DND-41 (cell line): Measurements from ENCODE around the gene ZNF780B.

Experiments
- ATAC-seq: fragments of 200-7000 bp; cut with Tn5 transposase; 3 replicates; pipeline ENCODE4 v1.9.1; 2021; ENCODE audit warnings: low read depth; ENCODE audit not compliant: insufficient read depth
- DNase-seq: peaks from one replicate; pipeline ENCODE4 v3.0.0-alpha.2; 2020
- H2AFZ ChIP-seq: 2 replicates; pipeline ENCODE4 v1.6.0; 2012; ENCODE audit warnings: low read depth, low read length
- H3K27ac ChIP-seq: 2 replicates; pipeline ENCODE4 v1.5.1; 2012; ENCODE audit warnings: low read length, inconsistent platforms
- H3K27me3 ChIP-seq: fragments of 200-600 bp; sonication (generic); 2 replicates; pipeline ENCODE4 v1.6.0; 2012; ENCODE audit warnings: low read length, mild to moderate bottlenecking, inconsistent platforms; ENCODE audit not compliant: insufficient read depth, poor library complexity
- H3K36me3 ChIP-seq: 2 replicates; pipeline ENCODE4 v1.5.1; 2012; ENCODE audit warnings: low read length, inconsistent platforms; ENCODE audit not compliant: insufficient read depth
- H3K4me1 ChIP-seq: 2 replicates; pipeline ENCODE4 v1.5.1; 2012; ENCODE audit warnings: mild to moderate bottlenecking, low read length; ENCODE audit not compliant: insufficient read depth
- H3K4me2 ChIP-seq: 2 replicates; pipeline ENCODE4 v1.6.0; 2012; ENCODE audit warnings: mild to moderate bottlenecking, moderate library complexity, low read length, inconsistent platforms; ENCODE audit not compliant: insufficient read depth
- H3K4me3 ChIP-seq, 2 experiments: fragments of 200-600 bp in 1 of 2; shearing (Covaris generic) in 1 of 2; 2 replicates each; pipeline ENCODE4 v1.5.1; 2012 to 2016; ENCODE audit warnings: inconsistent platforms in 2 of 2, low read length in 2 of 2, mild to moderate bottlenecking in 2 of 2, low read depth in 1 of 2, moderate library complexity in 1 of 2
- H3K79me2 ChIP-seq: 2 replicates; pipeline ENCODE4 v1.6.0; 2012; ENCODE audit warnings: low read length, inconsistent platforms; ENCODE audit not compliant: insufficient read depth
- H3K9ac ChIP-seq: 2 replicates; pipeline ENCODE4 v1.6.0; 2012; ENCODE audit warnings: low read depth, mild to moderate bottlenecking, inconsistent platforms, low read length, moderate library complexity
- H3K9me3 ChIP-seq: 2 replicates; pipeline ENCODE4 v1.5.1; 2012; ENCODE audit warnings: low read length, moderate library complexity, mild to moderate bottlenecking, inconsistent platforms; ENCODE audit not compliant: insufficient read depth, severe bottlenecking
- H4K20me1 ChIP-seq: 2 replicates; pipeline ENCODE4 v1.6.0; 2012; ENCODE audit warnings: low read length; ENCODE audit not compliant: insufficient read depth
- CTCF ChIP-seq: IDR thresholded peaks from 2 replicates; pipeline ENCODE4 v1.5.1; 2012; ENCODE audit warnings: borderline replicate concordance, low read length, moderate library complexity, mild to moderate bottlenecking; ENCODE audit not compliant: poor library complexity, severe bottlenecking; ENCODE audit errors: extremely low read depth
- EZH2 ChIP-seq: IDR thresholded peaks from 3 replicates; pipeline ENCODE4 v1.6.1; 2012; ENCODE audit warnings: borderline replicate concordance, low read depth, mild to moderate bottlenecking, moderate library complexity, low read length, inconsistent platforms; ENCODE audit not compliant: severe bottlenecking

Gene ZNF780B

GRCh38 chr19:40070058-40070457 lies 14.0 kb upstream of the ZNF780B start:
- no peak for DNase-seq
- Histone ChIP-seq H3K4me1 (no peaks in the 10 kb centered on the region), H3K27me3 (no peaks in the 10 kb centered on the region), H3K79me2 (no peaks in the 10 kb centered on the region), H3K4me3 (no peak overlapping the region), H3K36me3 (peaks cover 23% of the 10 kb centered on the region), H2AFZ (no peak overlapping the region), H3K27ac (no peak overlapping the region), H3K9me3 (peaks cover 7% of the 10 kb centered on the region), H4K20me1 (no peaks in the 10 kb centered on the region), H3K9ac (no peak overlapping the region), H3K4me2 (no peak overlapping the region)
- no peak for TF ChIP-seq EZH2
- no peak for TF ChIP-seq CTCF
- no peak for ATAC-seq

GRCh38 chr19:40059624-40060023 lies 3.6 kb upstream of the ZNF780B start:
- DNase-seq, result no peak
- Histone ChIP-seq H3K36me3 (no peaks in the 10 kb centered on the region; the same call in 1 of the 2 replicates), H3K4me2 (no peak overlapping the region), H3K9ac (no peak overlapping the region), H3K4me3 (no peak overlapping the region), H2AFZ (no peak overlapping the region), H3K4me1 (peaks cover 21% of the 10 kb centered on the region), H3K9me3 (peaks cover 15% of the 10 kb centered on the region), H3K27ac (no peak overlapping the region), H3K27me3 (no peaks in the 10 kb centered on the region), H3K79me2 (peaks cover 20% of the 10 kb centered on the region), H4K20me1 (no peaks in the 10 kb centered on the region)
- TF ChIP-seq EZH2, result no peak
- no peak for TF ChIP-seq CTCF
- no peak for ATAC-seq

GRCh38 chr19:40057166-40057565 lies 1.1 kb upstream of the ZNF780B start:
- Histone ChIP-seq H2AFZ (no peak overlapping the region), H3K27ac (no peak overlapping the region), H3K4me1 (peaks cover 36% of the 10 kb centered on the region), H3K4me2 (peak overlapping the region; percentile 90), H4K20me1 (no peaks in the 10 kb centered on the region), H3K27me3 (no peaks in the 10 kb centered on the region), H3K79me2 (peaks cover 45% of the 10 kb centered on the region), H3K36me3 (no peaks in the 10 kb centered on the region; the same call in 1 of the 2 replicates), H3K9ac (peak overlapping the region; percentile 65; the same call in 1 of the 2 replicates), H3K4me3 (peak overlapping the region in 1 of 2 experiments; percentile 69; a peak in 2 of 4 replicates), H3K9me3 (peaks cover 13% of the 10 kb centered on the region)
- no peak for ATAC-seq
- DNase-seq, result no peak
- no peak for TF ChIP-seq CTCF
- TF ChIP-seq EZH2, result no peak
